ENCODE data around the gene MTMR2.
A peak's percentile ranks its signal among the peaks of the same experiment; 100 is the strongest.
"Not testable (repeated sequence)": the region's sequence is repeated elsewhere in the genome, so short reads cannot be mapped to it uniquely, and the experiment has no call there.

MTMR2 gene

GRCh38 chr11:95884802-95885201 lies 39.1 kb downstream of the MTMR2 start:
- DNase-seq (ENCODE audit: low spot score): no peak
- FAIRE-seq: no peak

- DNase-seq (ENCODE audit: low spot score) (peak; percentile 40), FAIRE-seq (peak; percentile 62)
Measured at GRCh38 chr11:95884376-95884775, 39.5 kb downstream of the MTMR2 start.

- FAIRE-seq (no peak), DNase-seq (ENCODE audit: low spot score) (no peak)
Measured at GRCh38 chr11:95883381-95883780, 40.5 kb downstream of the MTMR2 start.

- DNase-seq (ENCODE audit: low spot score) (peak; percentile 96), FAIRE-seq (peak; percentile 95)
Measured at GRCh38 chr11:95877291-95877690, 46.6 kb downstream of the MTMR2 start.

- not testable (repeated sequence) for FAIRE-seq
Measured at GRCh38 chr11:95870877-95871276, 53.0 kb downstream of the MTMR2 start.

GRCh38 chr11:95867105-95867504 lies 56.8 kb downstream of the MTMR2 start:
- no peak for FAIRE-seq

More at GRCh38 chr11:95870877-95871276, 53.0 kb downstream of the MTMR2 start:
- not testable (repeated sequence) for DNase-seq (ENCODE audit: low spot score)

GRCh38 chr11:95863486-95864140 lies 60.3 kb downstream of the MTMR2 start:
- FAIRE-seq: peak; percentile 60

More at GRCh38 chr11:95867105-95867504, 56.8 kb downstream of the MTMR2 start:
- DNase-seq (ENCODE audit: low spot score): no peak

GRCh38 chr11:95860024-95860423 lies 63.9 kb downstream of the MTMR2 start:
- DNase-seq (ENCODE audit: low spot score); FAIRE-seq: not testable (repeated sequence)

More at GRCh38 chr11:95863486-95864140, 60.3 kb downstream of the MTMR2 start:
- DNase-seq (ENCODE audit: low spot score): peak; percentile 32

GRCh38 chr11:95854362-95854761 lies 69.5 kb downstream of the MTMR2 start:
- not testable (repeated sequence) for DNase-seq (ENCODE audit: low spot score); FAIRE-seq

GRCh38 chr11:95853862-95854261 lies 70.0 kb downstream of the MTMR2 start:
- DNase-seq (ENCODE audit: low spot score): no peak
- FAIRE-seq: no peak

- no peak for FAIRE-seq
Measured at GRCh38 chr11:95853138-95853537, 70.8 kb downstream of the MTMR2 start.

GRCh38 chr11:95850137-95850536 lies 73.8 kb downstream of the MTMR2 start:
- FAIRE-seq (no peak), DNase-seq (ENCODE audit: low spot score) (no peak)

More at GRCh38 chr11:95853138-95853537, 70.8 kb downstream of the MTMR2 start:
- DNase-seq (ENCODE audit: low spot score): no peak

- FAIRE-seq: peak; percentile 83
- peak; percentile 72 for DNase-seq (ENCODE audit: low spot score)
Measured at GRCh38 chr11:95849087-95849825, 74.7 kb downstream of the MTMR2 start.

- DNase-seq (ENCODE audit: low spot score) (no peak), FAIRE-seq (no peak)
Measured at GRCh38 chr11:95845167-95845566, 78.7 kb downstream of the MTMR2 start.

GRCh38 chr11:95835768-95836488 lies 88.0 kb downstream of the MTMR2 start:
- DNase-seq (ENCODE audit: low spot score): peak; percentile 81
- FAIRE-seq: peak; percentile 81

- FAIRE-seq (no peak), DNase-seq (ENCODE audit: low spot score) (no peak)
Measured at GRCh38 chr11:95835351-95835750, 88.6 kb downstream of the MTMR2 start.

- no peak for DNase-seq (ENCODE audit: low spot score)
- FAIRE-seq: no peak
Measured at GRCh38 chr11:95833378-95833777, 90.5 kb downstream of the MTMR2 start.

- no peak for FAIRE-seq
- DNase-seq (ENCODE audit: low spot score): no peak
Measured at GRCh38 chr11:95832763-95833162, 91.1 kb downstream of the MTMR2 start.

GRCh38 chr11:95831198-95831883 lies 92.6 kb downstream of the MTMR2 start:
- DNase-seq (ENCODE audit: low spot score) (peak; percentile 41), FAIRE-seq (peak; percentile 74)

GRCh38 chr11:95829580-95830259 lies 94.2 kb downstream of the MTMR2 start:
- FAIRE-seq (peak; percentile 22), DNase-seq (ENCODE audit: low spot score) (peak; percentile 16)

- DNase-seq (ENCODE audit: low spot score) (no peak), FAIRE-seq (no peak)
Measured at GRCh38 chr11:95827696-95828095, 96.2 kb downstream of the MTMR2 start.
